ENCODE measurements around the gene PSMD9. TPM values are rescaled to one million over a fixed set of nuclear protein-coding genes. Genes with fewer than 3 reads are reported as not detected.

The PSMD9 gene
- total and polyA plus RNA-seq, 12 donors = 31.4 to 145 (median 55.7) TPM

GRCh38 chr12:121903202-121903601 is 14.6 kb downstream of the PSMD9 start:
- Histone ChIP-seq H3K9me3 (replicated peaks in 1 of 3) (no peaks in the 10 kb centered on the region), H3K4me3 (no peak overlapping the region), H3K27ac (no peak overlapping the region), H3K36me3 (replicated peaks in 1 of 2) (peaks cover 0 to 84% of the 10 kb centered on the region in 2 donors), H3K4me1 (replicated peaks in 1 of 2) (no peaks in the 10 kb centered on the region), H3K27me3 (no peaks in the 10 kb centered on the region)
- DNase-seq = peak in 1 of 7 donors; percentile 19
- 80 to 97% (median 95%) methylated on average over 2 of the region's 2 CpGs; no CpG with 5 or more reads in 1 of the 4 donors for WGBS, 4 donors
- no peak for TF ChIP-seq CTCF (IDR thresholded peaks at IDR 0.05)
- TF ChIP-seq POLR2A (IDR thresholded peaks at IDR 0.05) = no peak
- intact Hi-C loops (cut with DNase I) = no loop called here

GRCh38 chr12:121905746-121906145 is 17.2 kb downstream of the PSMD9 start:
- intact Hi-C loops (cut with DNase I) = no loop called here
- H3K27ac ChIP-seq = no peak overlapping the region
- DNase-seq = no peak
- no peaks in the 10 kb centered on the region for H3K27me3 ChIP-seq
- H3K36me3 ChIP-seq (replicated peaks in 1 of 2) = peaks cover 0 to 76% of the 10 kb centered on the region in 2 donors
- 63 to 69% (median 66%) methylated on average over 4 of the region's 4 CpGs for WGBS, 4 donors
- no peak overlapping the region for H3K4me3 ChIP-seq
- no peaks in the 10 kb centered on the region for H3K4me1 ChIP-seq (replicated peaks in 1 of 2)
- no peak for TF ChIP-seq POLR2A (IDR thresholded peaks at IDR 0.05)
- TF ChIP-seq CTCF (IDR thresholded peaks at IDR 0.05) = no peak
- H3K9me3 ChIP-seq (replicated peaks in 1 of 3) = no peaks in the 10 kb centered on the region

- TF ChIP-seq CTCF (IDR thresholded peaks at IDR 0.05) (no peak), POLR2A (IDR thresholded peaks at IDR 0.05) (no peak)
- Histone ChIP-seq H3K4me1 (replicated peaks in 1 of 2) (no peaks in the 10 kb centered on the region), H3K27me3 (no peaks in the 10 kb centered on the region), H3K9me3 (replicated peaks in 1 of 3) (no peaks in the 10 kb centered on the region), H3K36me3 (replicated peaks in 1 of 2) (peaks cover 0 to 56% of the 10 kb centered on the region in 2 donors), H3K27ac (no peak overlapping the region), H3K4me3 (no peak overlapping the region)
- intact Hi-C loops (cut with DNase I) = no loop called here
- 54 to 67% (median 60%) methylated on average over 2 of the region's 2 CpGs for WGBS, 4 donors
- no peak for DNase-seq
These were observed 20.1 kb downstream of the PSMD9 start for GRCh38 chr12:121908702-121909101.

GRCh38 chr12:121911824-121912585 is 23.4 kb downstream of the PSMD9 start:
- TF ChIP-seq CTCF (IDR thresholded peaks at IDR 0.05) (no peak), POLR2A (IDR thresholded peaks at IDR 0.05) (no peak)

More at GRCh38 chr12:121911824-121912585, 23.4 kb downstream of the PSMD9 start:
- Histone ChIP-seq H3K9me3 (replicated peaks in 1 of 3) (no peaks in the 10 kb centered on the region), H3K4me1 (replicated peaks in 1 of 2) (no peaks in the 10 kb centered on the region), H3K4me3 (no peak overlapping the region), H3K27ac (no peak overlapping the region), H3K27me3 (no peaks in the 10 kb centered on the region), H3K36me3 (replicated peaks in 1 of 2) (peaks cover 0 to 60% of the 10 kb centered on the region in 2 donors)
- no peak for DNase-seq
- WGBS, 4 donors = 92 to 95% (median 94%) methylated on average over 14 of the region's 14 CpGs
- intact Hi-C loops (cut with DNase I) = no loop called here

Data from adrenal gland (tissue), 12 donors.